CD4-positive, alpha-beta memory T cell (primary cell): Measurements from ENCODE around the gene UBE2G2. TPM values are rescaled to one million over a fixed set of nuclear protein-coding genes. Genes with fewer than 3 reads are reported as not detected.
A peak's percentile ranks its signal among the peaks of the same experiment; 100 is the strongest.

Experiments used
- CTCF ChIA-PET: fragments of 350-600 bp; sonication (Branson Sonifier 250); formaldehyde crosslinking; loops from one replicate; lab custom pipeline; 2021; ENCODE audit warnings: inconsistent platforms; ENCODE audit not compliant: partially characterized antibody; lab: Charles Lee
- POLR2A ChIA-PET: fragments of 350-600 bp; sonication (Branson Sonifier 250); formaldehyde crosslinking; loops from one replicate; lab custom pipeline; 2021; ENCODE audit not compliant: partially characterized antibody; lab: Charles Lee
- DNase-seq, 5 donors: peaks; one replicate each; pipeline versions ENCODE4 v3.0.0 to v3.0.0-alpha.2; 2020 to 2022; ENCODE audit warnings: mixed read lengths in 1 of 5
- H3K27ac ChIP-seq: one replicate; pipeline ENCODE4 v1.7.0; 2013; ENCODE audit warnings: low read depth, low read length
- H3K27me3 ChIP-seq: 2 replicates; pipeline ENCODE4 v1.7.0; 2013; ENCODE audit warnings: mild to moderate bottlenecking, low read length, moderate library complexity; ENCODE audit not compliant: insufficient read depth
- H3K36me3 ChIP-seq: 2 replicates; pipeline ENCODE4 v1.7.0; 2013; ENCODE audit warnings: mild to moderate bottlenecking, low read length, moderate library complexity; ENCODE audit not compliant: insufficient read depth
- H3K4me1 ChIP-seq: 2 replicates; pipeline ENCODE4 v1.7.0; 2013; ENCODE audit warnings: mild to moderate bottlenecking, low read length, moderate library complexity; ENCODE audit not compliant: insufficient read depth
- H3K4me3 ChIP-seq, 2 donors: one replicate each; pipeline ENCODE4 v1.7.0; 2013; ENCODE audit warnings: low read length in 2 of 2, mild to moderate bottlenecking in 1 of 2
- H3K9me3 ChIP-seq, 2 donors: one replicate each; pipeline ENCODE4 v1.7.0; 2013; ENCODE audit warnings: low read length in 2 of 2, control low read depth in 1 of 2; ENCODE audit not compliant: control insufficient read depth in 1 of 2
- H3K27ac Mint-ChIP-seq, 7 donors: one replicate each; pipeline ENCODE4 v1.8.0; 2020 to 2021; ENCODE audit warnings: mixed read lengths in 7 of 7, mild to moderate bottlenecking in 6 of 7, inconsistent platforms in 3 of 7, moderate library complexity in 3 of 7
- H3K27me3 Mint-ChIP-seq, 2 donors: one replicate each; pipeline ENCODE4 v1.8.0; 2020 to 2021; ENCODE audit warnings: mixed read lengths in 2 of 2
- H3K36me3 Mint-ChIP-seq, 2 donors: one replicate each; pipeline ENCODE4 v1.8.0; 2020 to 2021; ENCODE audit warnings: mixed read lengths in 2 of 2, inconsistent platforms in 1 of 2, mild to moderate bottlenecking in 1 of 2
- H3K4me1 Mint-ChIP-seq, 4 donors: one replicate each; pipeline ENCODE4 v1.8.0; 2020 to 2021; ENCODE audit warnings: mixed read lengths in 4 of 4, mild to moderate bottlenecking in 1 of 4
- H3K4me3 Mint-ChIP-seq, 8 donors: one replicate each; pipeline ENCODE4 v1.8.0; 2020 to 2021; ENCODE audit warnings: mixed read lengths in 8 of 8, mild to moderate bottlenecking in 7 of 8, moderate library complexity in 6 of 8, inconsistent platforms in 3 of 8
- H3K9me3 Mint-ChIP-seq, 8 donors: one replicate each; pipeline ENCODE4 v1.8.0; 2020 to 2021; ENCODE audit warnings: mixed read lengths in 8 of 8, mild to moderate bottlenecking in 5 of 8, inconsistent platforms in 3 of 8, moderate library complexity in 1 of 8
- intact Hi-C: fragments of 100-400 bp; cut with micrococcal nuclease; formaldehyde crosslinking; loops from one replicate; pipeline ENCODE4 v1.15.1; 2023
- polyA plus RNA-seq, 2 donors: library from polyadenylated mRNA; unstranded; fragments of 300-500 nt; fragmentation: Illumina TruSeq; gene quantifications; one replicate each; pipeline ENCODE4 v1.2.3, GENCODE V29; 2021
- total RNA-seq, 2 experiments: library from RNA; stranded (reverse); gene quantifications; one replicate each; pipeline ENCODE4 v1.2.3, GENCODE V29; 2021

UBE2G2 gene
- total and polyA plus RNA-seq, 4 experiments from 2014 or later: 51.8 to 131 (median 95.4) TPM

GRCh38 chr21:44780767-44781459 is 20.7 kb downstream of the UBE2G2 start:
- Histone ChIP-seq H3K36me3 (peaks cover 29% of the 10 kb centered on the region), H3K4me1 (peaks cover 8% of the 10 kb centered on the region), H3K27me3 (no peaks in the 10 kb centered on the region), H3K4me3 (no peak overlapping the region), H3K9me3 (no peaks in the 10 kb centered on the region), H3K27ac (no peak overlapping the region)
- Mint-ChIP-seq H3K4me1 (peaks cover 17 to 36% (median 27%) of the 10 kb centered on the region in 4 donors), H3K27me3 (no peaks in the 10 kb centered on the region), H3K9me3 (no peaks in the 10 kb centered on the region), H3K27ac (peak overlapping the region in 1 of 7 donors; percentile 8), H3K4me3 (no peak overlapping the region), H3K36me3 (peaks cover 36 to 55% of the 10 kb centered on the region in 2 donors)
- ChIA-PET POLR2A (no interaction called here), CTCF (interaction anchor here (2.1 kb wide), 1 partner anchor 12 kb away, joined by 8 read pairs; no protein-coding TSS in a partner anchor)
- DNase-seq: no peak
- intact Hi-C loops: no loop called here

GRCh38 chr21:44780137-44780502 is 21.5 kb downstream of the UBE2G2 start:
- Histone ChIP-seq H3K36me3 (peaks cover 26% of the 10 kb centered on the region), H3K4me1 (peaks cover 8% of the 10 kb centered on the region), H3K27ac (no peak overlapping the region), H3K9me3 (no peaks in the 10 kb centered on the region), H3K4me3 (no peak overlapping the region), H3K27me3 (no peaks in the 10 kb centered on the region)
- DNase-seq: no peak
- Mint-ChIP-seq H3K9me3 (no peaks in the 10 kb centered on the region), H3K27me3 (no peaks in the 10 kb centered on the region), H3K4me3 (no peak overlapping the region), H3K27ac (peak overlapping the region in 3 of 7 donors; percentile 21 to 66 (median 46)), H3K36me3 (peaks cover 36 to 54% of the 10 kb centered on the region in 2 donors), H3K4me1 (peaks cover 14 to 30% (median 24%) of the 10 kb centered on the region in 4 donors)
- ChIA-PET CTCF (interaction anchor here (2.0 kb wide), 1 partner anchor 14 kb away, joined by 8 read pairs; no protein-coding TSS in a partner anchor), POLR2A (no interaction called here)
- intact Hi-C loops: no loop called here

- H3K36me3 Mint-ChIP-seq: peaks cover 42 to 60% of the 10 kb centered on the region in 2 donors
- no peak for DNase-seq
- Histone ChIP-seq H3K9me3 (no peaks in the 10 kb centered on the region), H3K4me3 (no peak overlapping the region), H3K4me1 (peaks cover 8% of the 10 kb centered on the region), H3K36me3 (peaks cover 26% of the 10 kb centered on the region), H3K27ac (no peak overlapping the region), H3K27me3 (no peaks in the 10 kb centered on the region)
- intact Hi-C loops: no loop called here
- no peak overlapping the region for H3K4me3 Mint-ChIP-seq
- ChIA-PET CTCF (interaction anchor here (2.0 kb wide), 1 partner anchor 14 kb away, joined by 8 read pairs; no protein-coding TSS in a partner anchor), POLR2A (no interaction called here)
- H3K9me3 Mint-ChIP-seq: no peaks in the 10 kb centered on the region
- H3K27ac Mint-ChIP-seq: peak overlapping the region in 3 of 7 donors; percentile 1 to 50 (median 21)
- H3K27me3 Mint-ChIP-seq: no peaks in the 10 kb centered on the region
- peaks cover 14 to 30% (median 24%) of the 10 kb centered on the region in 4 donors for H3K4me1 Mint-ChIP-seq
These were observed 22.0 kb downstream of the UBE2G2 start for GRCh38 chr21:44779417-44780136.

- Histone ChIP-seq H3K27ac (no peak overlapping the region), H3K36me3 (peaks cover 32% of the 10 kb centered on the region), H3K4me1 (peaks cover 8% of the 10 kb centered on the region), H3K4me3 (no peak overlapping the region), H3K27me3 (no peaks in the 10 kb centered on the region), H3K9me3 (no peaks in the 10 kb centered on the region)
- Mint-ChIP-seq H3K27me3 (no peaks in the 10 kb centered on the region), H3K36me3 (peaks cover 44 to 59% of the 10 kb centered on the region in 2 donors), H3K27ac (no peak overlapping the region), H3K4me3 (no peak overlapping the region), H3K4me1 (peaks cover 14 to 30% (median 24%) of the 10 kb centered on the region in 4 donors), H3K9me3 (no peaks in the 10 kb centered on the region)
- intact Hi-C loops: no loop called here
- ChIA-PET CTCF (interaction anchor here (2.0 kb wide), 1 partner anchor 15 kb away, joined by 8 read pairs; no protein-coding TSS in a partner anchor), POLR2A (no interaction called here)
- no peak for DNase-seq
These were observed 22.6 kb downstream of the UBE2G2 start for GRCh38 chr21:44778983-44779382.

DNA sequence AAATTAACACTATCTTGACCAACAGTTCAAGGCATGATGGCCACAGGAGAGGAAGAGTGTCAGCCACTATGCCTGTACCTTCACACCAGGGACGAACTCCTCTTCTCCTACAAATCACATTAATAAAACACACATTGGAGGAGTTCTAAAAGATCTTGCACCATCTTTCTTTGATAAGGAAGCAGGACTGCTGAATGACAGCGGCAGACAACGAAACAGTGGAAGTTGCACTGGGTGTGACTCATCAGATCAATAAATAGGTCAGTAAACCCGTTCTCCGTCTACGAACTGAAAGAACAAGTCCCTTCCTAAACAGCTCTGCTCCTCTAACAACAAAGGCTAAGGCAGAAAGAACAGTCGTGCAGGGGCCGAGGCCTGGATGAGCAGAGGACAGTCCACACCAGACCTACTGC is 23.1 kb downstream of the UBE2G2 start:
- Mint-ChIP-seq H3K4me3 (no peak overlapping the region), H3K27ac (peak overlapping the region in 3 of 7 donors; percentile 10 to 69 (median 18)), H3K4me1 (peaks cover 14 to 30% (median 24%) of the 10 kb centered on the region in 4 donors), H3K36me3 (peaks cover 42 to 59% of the 10 kb centered on the region in 2 donors), H3K9me3 (no peaks in the 10 kb centered on the region), H3K27me3 (no peaks in the 10 kb centered on the region)
- Histone ChIP-seq H3K36me3 (peaks cover 37% of the 10 kb centered on the region), H3K4me1 (peaks cover 8% of the 10 kb centered on the region), H3K9me3 (no peaks in the 10 kb centered on the region), H3K27ac (no peak overlapping the region), H3K27me3 (no peaks in the 10 kb centered on the region), H3K4me3 (no peak overlapping the region)
- DNase-seq: no peak
- intact Hi-C loops: no loop called here
- ChIA-PET CTCF (interaction anchor here (2.0 kb wide), 1 partner anchor 15 kb away, joined by 8 read pairs; no protein-coding TSS in a partner anchor), POLR2A (no interaction called here)

DNA sequence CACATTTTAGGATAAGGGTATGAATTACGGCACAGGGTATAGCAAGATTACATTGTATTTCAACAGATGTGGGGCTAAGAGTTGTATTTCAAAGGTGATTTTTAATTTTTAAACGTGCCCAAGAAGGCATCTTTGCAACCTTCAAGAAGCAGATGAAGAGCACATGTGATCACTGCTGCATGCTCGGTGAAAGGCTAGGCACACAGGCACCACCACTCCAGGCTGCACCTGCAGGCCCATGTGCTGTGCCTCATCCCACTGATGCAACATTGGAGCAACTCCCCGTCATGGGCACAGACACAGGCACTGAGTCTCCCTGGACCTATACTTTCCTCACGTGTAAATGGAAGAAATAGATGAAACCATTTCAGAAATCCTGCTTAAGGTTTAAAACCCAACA is 23.5 kb downstream of the UBE2G2 start:
- POLR2A ChIA-PET: no interaction called here
- no peaks in the 10 kb centered on the region for H3K9me3 Mint-ChIP-seq
- H3K27ac Mint-ChIP-seq: peak overlapping the region in 2 of 7 donors; percentile 18 to 64
- peaks cover 8% of the 10 kb centered on the region for H3K4me1 ChIP-seq
- no peak overlapping the region for H3K27ac ChIP-seq
- no peak for DNase-seq
- H3K9me3 ChIP-seq: no peaks in the 10 kb centered on the region
- H3K4me3 Mint-ChIP-seq: no peak overlapping the region
- H3K4me1 Mint-ChIP-seq: peaks cover 14 to 30% (median 22%) of the 10 kb centered on the region in 4 donors
- peaks cover 41% of the 10 kb centered on the region for H3K36me3 ChIP-seq
- H3K27me3 ChIP-seq: no peaks in the 10 kb centered on the region
- CTCF ChIA-PET: no interaction called here
- intact Hi-C loops: no loop called here
- peaks cover 38 to 58% of the 10 kb centered on the region in 2 donors for H3K36me3 Mint-ChIP-seq
- no peak overlapping the region for H3K4me3 ChIP-seq
- H3K27me3 Mint-ChIP-seq: no peaks in the 10 kb centered on the region

DNA sequence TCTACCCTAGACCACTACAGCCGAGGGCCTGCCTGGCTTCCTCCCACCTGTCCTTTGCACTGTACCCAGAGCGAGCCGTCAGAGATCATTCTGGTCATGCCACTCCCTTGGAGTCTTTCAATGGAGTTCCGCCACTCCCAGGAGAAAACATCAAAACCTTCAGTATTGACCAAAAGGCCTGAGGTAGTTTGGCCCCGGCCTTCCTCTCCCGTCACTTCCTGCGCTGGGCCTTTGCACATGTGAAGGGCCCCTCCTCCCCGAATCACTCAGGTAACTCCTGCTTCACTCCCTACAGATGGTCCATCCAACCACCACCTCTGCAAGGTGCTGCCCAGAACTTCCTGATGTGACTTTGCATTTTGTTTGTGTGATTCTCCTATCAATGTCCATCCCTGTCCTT is 26.6 kb downstream of the UBE2G2 start:
- no peak for DNase-seq
- H3K4me3 ChIP-seq: no peak overlapping the region
- no peaks in the 10 kb centered on the region for H3K27me3 ChIP-seq
- Mint-ChIP-seq H3K9me3 (no peaks in the 10 kb centered on the region), H3K36me3 (peaks cover 46 to 69% of the 10 kb centered on the region in 2 donors), H3K27me3 (no peaks in the 10 kb centered on the region), H3K4me1 (peaks cover 5 to 14% (median 12%) of the 10 kb centered on the region in 4 donors), H3K27ac (peak overlapping the region in 4 of 7 donors; percentile 13 to 82 (median 30)), H3K4me3 (no peak overlapping the region)
- peaks cover 57% of the 10 kb centered on the region for H3K36me3 ChIP-seq
- no peak overlapping the region for H3K27ac ChIP-seq
- ChIA-PET POLR2A (no interaction called here), CTCF (interaction anchor here (1.6 to 2.1 kb wide), 2 partner anchors 18 to 32 kb away, joined by 5 to 6 read pairs; no protein-coding TSS in a partner anchor)
- no peaks in the 10 kb centered on the region for H3K9me3 ChIP-seq
- H3K4me1 ChIP-seq: peaks cover 1% of the 10 kb centered on the region
- intact Hi-C loops: no loop called here
